ENCODE results near the gene CLEC11A.
"Not testable (repeated sequence)": the region's sequence is repeated elsewhere in the genome, so short reads cannot be mapped to it uniquely, and the experiment has no call there.

DNA sequence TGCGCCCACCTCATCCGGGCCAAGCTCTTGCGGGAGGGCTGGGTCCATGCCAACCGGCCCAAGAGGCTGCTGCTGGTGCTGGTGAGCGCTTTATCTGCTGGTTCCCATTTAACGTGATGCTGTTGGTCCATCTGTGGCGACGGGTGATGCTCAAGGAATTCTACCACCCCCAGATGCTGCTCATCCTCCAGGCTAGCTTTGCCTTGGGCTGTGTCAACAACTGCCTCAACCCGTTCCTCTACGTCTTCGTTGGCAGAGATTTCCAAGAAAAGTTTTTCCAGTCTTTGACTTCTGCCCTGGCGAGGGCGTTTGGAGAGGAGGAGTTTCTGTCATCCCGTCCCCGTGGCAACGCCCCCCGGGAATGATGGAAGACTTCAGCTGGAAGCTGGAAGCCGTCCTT is 35.9 kb downstream of the CLEC11A start:
- TF ChIP-seq, protein P1, sequence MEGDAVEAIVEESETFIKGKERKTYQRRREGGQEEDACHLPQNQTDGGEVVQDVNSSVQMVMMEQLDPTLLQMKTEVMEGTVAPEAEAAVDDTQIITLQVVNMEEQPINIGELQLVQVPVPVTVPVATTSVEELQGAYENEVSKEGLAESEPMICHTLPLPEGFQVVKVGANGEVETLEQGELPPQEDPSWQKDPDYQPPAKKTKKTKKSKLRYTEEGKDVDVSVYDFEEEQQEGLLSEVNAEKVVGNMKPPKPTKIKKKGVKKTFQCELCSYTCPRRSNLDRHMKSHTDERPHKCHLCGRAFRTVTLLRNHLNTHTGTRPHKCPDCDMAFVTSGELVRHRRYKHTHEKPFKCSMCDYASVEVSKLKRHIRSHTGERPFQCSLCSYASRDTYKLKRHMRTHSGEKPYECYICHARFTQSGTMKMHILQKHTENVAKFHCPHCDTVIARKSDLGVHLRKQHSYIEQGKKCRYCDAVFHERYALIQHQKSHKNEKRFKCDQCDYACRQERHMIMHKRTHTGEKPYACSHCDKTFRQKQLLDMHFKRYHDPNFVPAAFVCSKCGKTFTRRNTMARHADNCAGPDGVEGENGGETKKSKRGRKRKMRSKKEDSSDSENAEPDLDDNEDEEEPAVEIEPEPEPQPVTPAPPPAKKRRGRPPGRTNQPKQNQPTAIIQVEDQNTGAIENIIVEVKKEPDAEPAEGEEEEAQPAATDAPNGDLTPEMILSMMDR (IDR thresholded peaks at IDR 0.05) = not testable (repeated sequence)
- not testable (repeated sequence) for TF ChIP-seq POLR2A (IDR thresholded peaks at IDR 0.05)

All from right lobe of liver (tissue), 4 donors.